PFSK-1 (cell line): ENCODE measurements around the gene GDF11.

Experiments used
- FOXP2 ChIP-seq: optimal IDR thresholded peaks from 2 replicates; pipeline ENCODE3; 2011; ENCODE audit warnings: borderline replicate concordance, control low read depth, inconsistent platforms; ENCODE audit not compliant: insufficient read depth; ENCODE audit errors: extremely low read length, extremely low read depth
- POLR2AphosphoS5 ChIP-seq: IDR thresholded peaks from 2 replicates; pipeline ENCODE4 v1.6.1; 2012; ENCODE audit warnings: low read depth, mild to moderate bottlenecking, control low read depth, low read length, moderate library complexity
- SIN3A ChIP-seq: IDR thresholded peaks from 2 replicates; pipeline ENCODE4 v1.6.1; 2012; ENCODE audit warnings: mild to moderate bottlenecking, low read length, moderate library complexity, borderline replicate concordance; ENCODE audit not compliant: insufficient read depth
- TAF1 ChIP-seq: IDR thresholded peaks from 2 replicates; pipeline ENCODE4 v1.6.1; 2012; ENCODE audit warnings: low read length, control low read depth, borderline replicate concordance; ENCODE audit not compliant: insufficient read depth
- TF ChIP-seq, protein P1 (sequence below), 2 experiments: IDR thresholded peaks; 2 replicates each; pipeline versions ENCODE4 v1.6.1 to v1.8.0; 2011 to 2012; ENCODE audit warnings: low read depth in 2 of 2, low read length in 2 of 2, control low read depth in 1 of 2, inconsistent platforms in 1 of 2, mild to moderate bottlenecking in 1 of 2, moderate library complexity in 1 of 2; ENCODE audit not compliant: insufficient read depth in 1 of 2

Gene GDF11

DNA sequence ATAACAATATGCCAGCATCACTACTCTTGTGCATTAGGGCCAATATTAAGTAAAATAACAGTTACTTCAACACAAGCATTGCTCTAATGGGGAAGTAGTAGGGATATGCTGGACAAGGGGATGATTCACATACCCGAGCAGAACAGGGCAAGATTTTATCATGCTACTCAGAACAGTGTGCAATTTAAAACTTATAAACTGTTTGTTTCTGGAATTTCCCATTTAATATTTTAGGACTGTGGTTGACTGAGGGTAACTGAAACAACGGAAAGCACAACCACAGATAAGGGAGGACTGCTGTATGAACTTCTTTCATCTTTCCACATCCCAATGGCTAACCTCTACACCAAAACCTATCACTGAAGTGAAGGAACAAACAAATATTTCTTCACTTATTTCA is 37.8 kb downstream of the GDF11 start:
- no peak for TF ChIP-seq FOXP2
- no peak for TF ChIP-seq POLR2AphosphoS5
- no peak for TF ChIP-seq SIN3A
- TF ChIP-seq TAF1, result no peak
- TF ChIP-seq, protein P1, sequence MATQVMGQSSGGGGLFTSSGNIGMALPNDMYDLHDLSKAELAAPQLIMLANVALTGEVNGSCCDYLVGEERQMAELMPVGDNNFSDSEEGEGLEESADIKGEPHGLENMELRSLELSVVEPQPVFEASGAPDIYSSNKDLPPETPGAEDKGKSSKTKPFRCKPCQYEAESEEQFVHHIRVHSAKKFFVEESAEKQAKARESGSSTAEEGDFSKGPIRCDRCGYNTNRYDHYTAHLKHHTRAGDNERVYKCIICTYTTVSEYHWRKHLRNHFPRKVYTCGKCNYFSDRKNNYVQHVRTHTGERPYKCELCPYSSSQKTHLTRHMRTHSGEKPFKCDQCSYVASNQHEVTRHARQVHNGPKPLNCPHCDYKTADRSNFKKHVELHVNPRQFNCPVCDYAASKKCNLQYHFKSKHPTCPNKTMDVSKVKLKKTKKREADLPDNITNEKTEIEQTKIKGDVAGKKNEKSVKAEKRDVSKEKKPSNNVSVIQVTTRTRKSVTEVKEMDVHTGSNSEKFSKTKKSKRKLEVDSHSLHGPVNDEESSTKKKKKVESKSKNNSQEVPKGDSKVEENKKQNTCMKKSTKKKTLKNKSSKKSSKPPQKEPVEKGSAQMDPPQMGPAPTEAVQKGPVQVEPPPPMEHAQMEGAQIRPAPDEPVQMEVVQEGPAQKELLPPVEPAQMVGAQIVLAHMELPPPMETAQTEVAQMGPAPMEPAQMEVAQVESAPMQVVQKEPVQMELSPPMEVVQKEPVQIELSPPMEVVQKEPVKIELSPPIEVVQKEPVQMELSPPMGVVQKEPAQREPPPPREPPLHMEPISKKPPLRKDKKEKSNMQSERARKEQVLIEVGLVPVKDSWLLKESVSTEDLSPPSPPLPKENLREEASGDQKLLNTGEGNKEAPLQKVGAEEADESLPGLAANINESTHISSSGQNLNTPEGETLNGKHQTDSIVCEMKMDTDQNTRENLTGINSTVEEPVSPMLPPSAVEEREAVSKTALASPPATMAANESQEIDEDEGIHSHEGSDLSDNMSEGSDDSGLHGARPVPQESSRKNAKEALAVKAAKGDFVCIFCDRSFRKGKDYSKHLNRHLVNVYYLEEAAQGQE (IDR thresholded peaks at IDR 0.05; ENCODE audit: insufficient read depth in 1 of 2, low read depth in 2 of 2, low read length in 2 of 2), result no peak

DNA sequence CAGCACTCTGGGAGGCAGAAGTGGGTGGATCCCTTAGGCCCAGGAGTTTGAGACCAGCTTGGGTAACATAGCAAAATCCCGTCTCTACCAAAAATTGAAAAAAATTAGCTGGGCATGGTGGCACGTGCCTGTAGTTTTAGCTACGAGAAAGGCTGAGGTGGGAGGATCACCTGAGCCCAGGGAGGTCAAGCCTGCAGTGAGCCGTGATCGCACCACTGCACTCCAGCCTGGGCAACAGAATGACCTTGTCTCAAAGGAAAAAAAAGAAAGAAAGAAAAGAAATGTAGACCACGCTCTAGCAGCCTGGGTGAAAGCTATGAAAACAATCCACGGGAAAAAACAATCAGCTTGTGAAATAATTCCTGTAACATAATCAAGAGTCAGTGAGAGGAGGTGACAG is 45.6 kb downstream of the GDF11 start:
- TF ChIP-seq TAF1, result no peak
- TF ChIP-seq, protein P1 (IDR thresholded peaks at IDR 0.05; ENCODE audit: insufficient read depth in 1 of 2, low read depth in 2 of 2, low read length in 2 of 2), result no peak
- TF ChIP-seq SIN3A, result no peak

DNA sequence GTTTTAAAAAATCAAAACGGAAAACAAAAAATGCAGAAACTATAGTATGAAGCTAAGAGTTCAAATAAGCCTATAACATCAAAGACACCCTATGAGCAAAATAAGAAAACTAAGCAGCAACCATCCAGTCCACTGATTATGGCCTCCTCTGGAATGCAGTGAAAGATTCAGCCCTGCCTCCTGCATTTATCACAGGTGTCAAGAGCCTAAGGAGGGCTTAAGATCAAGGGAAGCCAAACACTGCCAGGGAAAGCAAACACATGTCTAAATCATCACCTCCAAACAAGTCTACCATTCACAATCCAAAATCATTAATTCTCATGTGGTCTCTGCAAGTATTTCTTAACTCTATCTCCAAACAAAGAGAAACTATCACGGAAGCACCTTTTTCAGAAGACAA is 46.2 kb downstream of the GDF11 start:
- TF ChIP-seq SIN3A (no peak), FOXP2 (no peak), POLR2AphosphoS5 (no peak), TAF1 (no peak)
- TF ChIP-seq, protein P1 (IDR thresholded peaks at IDR 0.05; ENCODE audit: insufficient read depth in 1 of 2, low read depth in 2 of 2, low read length in 2 of 2), result no peak

GRCh38 chr12:55789893-55790292 is 47.0 kb downstream of the GDF11 start:
- TF ChIP-seq FOXP2 (no peak), POLR2AphosphoS5 (no peak), SIN3A (no peak), TAF1 (no peak)
- TF ChIP-seq, protein P1 (IDR thresholded peaks at IDR 0.05; ENCODE audit: insufficient read depth in 1 of 2, low read depth in 2 of 2, low read length in 2 of 2), result no peak

DNA sequence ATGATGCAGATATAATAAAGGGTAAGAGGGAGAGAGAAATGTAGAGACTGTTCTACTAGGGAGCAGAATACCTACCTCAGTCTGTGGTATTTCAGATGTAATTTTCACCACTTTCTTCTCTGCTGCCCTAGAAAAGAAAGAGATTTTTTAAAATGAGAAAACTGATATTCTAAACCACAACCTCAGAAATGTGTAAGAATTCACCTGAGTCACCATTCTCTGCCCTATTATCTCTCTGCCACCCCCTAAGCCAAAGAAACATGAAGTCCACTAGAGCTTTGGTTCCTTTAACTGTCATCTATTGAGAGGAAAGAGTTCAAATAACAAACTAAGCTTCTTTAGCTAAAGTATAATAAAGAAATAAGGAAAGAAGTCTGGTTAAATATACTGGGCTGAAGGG is 53.0 kb downstream of the GDF11 start:
- TF ChIP-seq POLR2AphosphoS5 (no peak), FOXP2 (no peak), TAF1 (no peak), SIN3A (no peak)
- TF ChIP-seq, protein P1 (IDR thresholded peaks at IDR 0.05; ENCODE audit: insufficient read depth in 1 of 2, low read depth in 2 of 2, low read length in 2 of 2), result no peak
